GM18861 (cell line): ENCODE results near the gene FNDC4.
"Not testable (repeated sequence)": the region's sequence is repeated elsewhere in the genome, so short reads cannot be mapped to it uniquely, and the experiment has no call there.

Experiments used
- ATAC-seq: cut with Tn5 transposase; IDR thresholded peaks from one replicate; pipeline ENCODE4 v1.9.1; 2021; ENCODE audit not compliant: unreplicated experiment

The FNDC4 gene

GRCh38 chr2:27494944-27495554, at the start of gene FNDC4:
TSS of gene FNDC4 (minus strand) at chr2:27495200. CDS start at chr2:27494679, 521 bp downstream.
- ATAC-seq: no peak

GRCh38 chr2:27544143-27544821, 49.3 kb upstream of the FNDC4 start:
- no peak for ATAC-seq

- ATAC-seq: not testable (repeated sequence)
Observed at GRCh38 chr2:27539649-27540048, 44.6 kb upstream of the FNDC4 start.

GRCh38 chr2:27538839-27539450, 43.9 kb upstream of the FNDC4 start:
- ATAC-seq: not testable (repeated sequence)

- ATAC-seq: no peak
Observed at GRCh38 chr2:27537287-27537686, 42.3 kb upstream of the FNDC4 start.

GRCh38 chr2:27531983-27532382, 37.0 kb upstream of the FNDC4 start:
- no peak for ATAC-seq

GRCh38 chr2:27527182-27527581, 32.2 kb upstream of the FNDC4 start:
- ATAC-seq: no peak

- ATAC-seq: no peak
Observed at GRCh38 chr2:27522400-27522945, 27.5 kb upstream of the FNDC4 start.

- no peak for ATAC-seq
Observed at GRCh38 chr2:27520316-27520715, 25.3 kb upstream of the FNDC4 start.

- ATAC-seq: no peak
Observed at GRCh38 chr2:27518782-27519113, 23.7 kb upstream of the FNDC4 start.

- no peak for ATAC-seq
Observed at GRCh38 chr2:27518113-27518781, 23.2 kb upstream of the FNDC4 start.

- ATAC-seq: no peak
Observed at GRCh38 chr2:27509326-27509725, 14.3 kb upstream of the FNDC4 start.

- ATAC-seq: no peak
Observed at GRCh38 chr2:27507293-27507692, 12.3 kb upstream of the FNDC4 start.

- no peak for ATAC-seq
Observed at GRCh38 chr2:27506587-27506986, 11.6 kb upstream of the FNDC4 start.

- no peak for ATAC-seq
Observed at GRCh38 chr2:27502142-27502541, 7.1 kb upstream of the FNDC4 start.

- no peak for ATAC-seq
Observed at GRCh38 chr2:27501042-27501441, 6.0 kb upstream of the FNDC4 start.

GRCh38 chr2:27498975-27499374, 4.0 kb upstream of the FNDC4 start:
- no peak for ATAC-seq

- ATAC-seq: no peak
Observed at GRCh38 chr2:27497288-27497627, 2.3 kb upstream of the FNDC4 start.

GRCh38 chr2:27496357-27497287, 1.6 kb upstream of the FNDC4 start, which contains the start of gene GCKR:
TSS of gene GCKR (plus strand) at chr2:27496839. CDS start at chr2:27496905, 66 bp downstream.
- ATAC-seq: no peak

- no peak for ATAC-seq
Observed at GRCh38 chr2:27495840-27496356, 898 bp upstream of the FNDC4 start.
